Measurements from ENCODE around the gene DOCK2. TPM values are rescaled to one million over a fixed set of nuclear protein-coding genes. Genes with fewer than 3 reads are reported as not detected.

DOCK2 gene
- total and polyA plus RNA-seq, 2 of the 8 experiments (the other 6 are each of a cell fraction or from before 2014, with no cell fraction given), result 3.9 to 5.7 TPM

- TF ChIP-seq CHD7 (IDR thresholded peaks at IDR 0.05; ENCODE audit: insufficient replicate concordance, low read length) (no peak), RAD21 (IDR thresholded peaks at IDR 0.05 in 1 of 2, conservative IDR thresholded peaks at IDR 0.05 in 1 of 2; ENCODE audit: low read depth in 2 of 2, low read length in 2 of 2) (peak in 1 of 2 experiments; percentile 16; a peak in 1 of 4 replicates)
These were observed 103.4 kb downstream of the DOCK2 start (continued) for GRCh38 chr5:169740435-169740834.
